ENCODE data around the gene SMPD4. TPM values are rescaled to one million over a fixed set of nuclear protein-coding genes. Genes with fewer than 3 reads are reported as not detected.
"Not testable (repeated sequence)": the region's sequence is repeated elsewhere in the genome, so short reads cannot be mapped to it uniquely, and the experiment has no call there.

SMPD4 gene
- total and polyA plus RNA-seq, 2 of the 4 experiments (the other 2 are of a cell fraction): 8.6 to 63.0 TPM

DNA sequence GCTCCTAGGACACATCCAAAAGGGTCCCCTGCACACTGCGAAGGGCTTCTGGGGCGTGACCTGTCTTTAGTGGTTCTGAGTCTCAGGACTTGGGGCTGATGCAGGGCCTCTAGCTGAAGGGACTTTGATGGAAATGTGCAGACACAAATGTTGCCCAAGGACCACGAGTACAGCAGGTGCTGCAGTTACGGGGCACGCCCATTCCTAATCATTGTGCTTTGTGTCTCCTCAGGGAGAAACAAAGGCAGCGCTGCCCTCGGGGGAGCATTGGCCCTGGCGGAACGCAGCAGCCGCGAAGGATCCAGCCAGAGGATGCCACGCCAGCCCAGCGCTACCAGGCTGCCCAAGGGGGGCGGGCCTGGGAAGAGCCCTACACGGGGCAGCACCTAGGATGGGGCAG lies 8.8 kb upstream of the SMPD4 start:
- H3K4me1 ChIP-seq (ENCODE audit: control insufficient read depth, insufficient read depth, low read length): no peaks in the 10 kb centered on the region
- H3K27me3 ChIP-seq (ENCODE audit: control insufficient read depth, insufficient read depth, low read length): no peaks in the 10 kb centered on the region
- POLR2A ChIA-PET (ENCODE audit: unreplicated experiment): no interaction called here
- no peak overlapping the region for H2BK20ac ChIP-seq (ENCODE audit: low read depth, low read length)
- no peaks in the 10 kb centered on the region for H3K9me3 ChIP-seq (ENCODE audit: control insufficient read depth, insufficient read depth, low read length)
- H3K4me3 ChIP-seq (ENCODE audit: insufficient read depth, low read depth, low read length): no peak overlapping the region
- no TSS peak for BruUV-seq (replicated peaks)
- H3K4me2 ChIP-seq (ENCODE audit: low read depth, low read length): no peak overlapping the region
- H3K79me1 ChIP-seq (ENCODE audit: low read depth in 1 of 2, low read length in 2 of 2): peaks cover 3 to 9% of the 10 kb centered on the region in 2 experiments; a peak in 2 of 4 replicates
- H4K91ac ChIP-seq (ENCODE audit: insufficient read depth, low read depth, low read length): no peak overlapping the region
- no peak overlapping the region for H3K14ac ChIP-seq (replicated peaks; ENCODE audit: low read depth, low read length)
- no peak overlapping the region for H2BK15ac ChIP-seq (ENCODE audit: low read depth, low read length)
- in situ Hi-C loops (cut with MboI; ENCODE audit: low sequenced_read_pairs) (no loop called here), dilution Hi-C loops (cut with HindIII; ENCODE audit: low sequenced_read_pairs, unreplicated experiment) (no loop called here), intact Hi-C loops (cut with micrococcal nuclease) (no loop called here)
- no peak for ATAC-seq (ENCODE audit: low read depth)
- no peaks in the 10 kb centered on the region for H3K9me1 ChIP-seq (ENCODE audit: insufficient read depth, low read length)
- TF ChIP-seq NFE2L2 (IDR thresholded peaks at IDR 0.05; ENCODE audit: low read depth, low read length) (no peak), POLR2A (IDR thresholded peaks at IDR 0.05; ENCODE audit: low read depth, low read length) (no peak), RFX5 (IDR thresholded peaks at IDR 0.05; ENCODE audit: low read depth, low read length) (no peak), ELK1 (IDR thresholded peaks at IDR 0.05; ENCODE audit: borderline replicate concordance, low read depth, low read length) (no peak), CTCF (conservative IDR thresholded peaks at IDR 0.05; ENCODE audit: low read depth, low read length) (no peak), CHD1 (IDR thresholded peaks at IDR 0.05; ENCODE audit: low read depth, low read length) (no peak), FOS (IDR thresholded peaks at IDR 0.05; ENCODE audit: low read depth, low read length) (no peak)
- H2AFZ ChIP-seq (replicated peaks; ENCODE audit: low read length, poor library complexity): no peak overlapping the region
- no peak overlapping the region for H4K8ac ChIP-seq (ENCODE audit: low read depth in 2 of 2, low read length in 2 of 2)
- no peak overlapping the region for H3K4ac ChIP-seq (ENCODE audit: low read depth, low read length)
- WGBS, 2 experiments (ENCODE audit: extremely low coverage in 2 of 2, insufficient read length in 1 of 2): 100% methylated on average over 6 of the region's 15 CpGs; no CpG with 5 or more reads in 1 of the 2 experiments
- H4K20me1 ChIP-seq (ENCODE audit: insufficient read depth, low read length): no peaks in the 10 kb centered on the region
- H2AK5ac ChIP-seq (ENCODE audit: low read depth, low read length): no peak overlapping the region
- H3K56ac ChIP-seq (ENCODE audit: extremely low read depth, insufficient read depth, low read length): no peak overlapping the region
- CTCF ChIA-PET: no interaction called here
- H2BK5ac ChIP-seq (ENCODE audit: low read depth, low read length, poor library complexity, severe bottlenecking): no peak overlapping the region
- H3K9ac ChIP-seq (ENCODE audit: low read depth, low read length): no peak overlapping the region
- no peak overlapping the region for H4K5ac ChIP-seq (ENCODE audit: low read depth, low read length)
- DNase-seq: no peak
- no peak overlapping the region for H3K18ac ChIP-seq (ENCODE audit: low read depth, low read length)
- H3K23ac ChIP-seq (ENCODE audit: low read depth, low read length): no peak overlapping the region
- H3K36me3 ChIP-seq (ENCODE audit: control insufficient read depth, insufficient read depth, low read length): peaks cover 10% of the 10 kb centered on the region
- no peak overlapping the region for H3K27ac ChIP-seq (ENCODE audit: insufficient read depth, low read length)
- no peak overlapping the region for H2BK120ac ChIP-seq (ENCODE audit: low read depth, low read length)
- no peak overlapping the region for H2AK9ac ChIP-seq (replicated peaks; ENCODE audit: low read depth, low read length, poor library complexity)

- H3K9me1 ChIP-seq (ENCODE audit: insufficient read depth, low read length); H2AK5ac ChIP-seq (ENCODE audit: low read depth, low read length); H3K9me3 ChIP-seq (ENCODE audit: control insufficient read depth, insufficient read depth, low read length); H2AFZ ChIP-seq (replicated peaks; ENCODE audit: low read length, poor library complexity); H2AK9ac ChIP-seq (replicated peaks; ENCODE audit: low read depth, low read length, poor library complexity); H3K4me2 ChIP-seq (ENCODE audit: low read depth, low read length); H2BK5ac ChIP-seq (ENCODE audit: low read depth, low read length, poor library complexity, severe bottlenecking); H4K8ac ChIP-seq (ENCODE audit: low read depth in 2 of 2, low read length in 2 of 2); BruUV-seq (replicated peaks); H2BK20ac ChIP-seq (ENCODE audit: low read depth, low read length); H3K27me3 ChIP-seq (ENCODE audit: control insufficient read depth, insufficient read depth, low read length); H3K14ac ChIP-seq (replicated peaks; ENCODE audit: low read depth, low read length); H2BK15ac ChIP-seq (ENCODE audit: low read depth, low read length); CTCF ChIA-PET; H4K20me1 ChIP-seq (ENCODE audit: insufficient read depth, low read length); H3K56ac ChIP-seq (ENCODE audit: extremely low read depth, insufficient read depth, low read length); ATAC-seq (ENCODE audit: low read depth); H4K5ac ChIP-seq (ENCODE audit: low read depth, low read length); H3K18ac ChIP-seq (ENCODE audit: low read depth, low read length); H3K4me3 ChIP-seq (ENCODE audit: insufficient read depth, low read depth, low read length); H3K23ac ChIP-seq (ENCODE audit: low read depth, low read length); intact Hi-C loops (cut with micrococcal nuclease); H2BK120ac ChIP-seq (ENCODE audit: low read depth, low read length); H3K9ac ChIP-seq (ENCODE audit: low read depth, low read length); DNase-seq; POLR2A ChIA-PET (ENCODE audit: unreplicated experiment); H3K4ac ChIP-seq (ENCODE audit: low read depth, low read length); dilution Hi-C loops (cut with HindIII; ENCODE audit: low sequenced_read_pairs, unreplicated experiment); H3K27ac ChIP-seq (ENCODE audit: insufficient read depth, low read length); H4K91ac ChIP-seq (ENCODE audit: insufficient read depth, low read depth, low read length); in situ Hi-C loops (cut with MboI; ENCODE audit: low sequenced_read_pairs); H3K4me1 ChIP-seq (ENCODE audit: control insufficient read depth, insufficient read depth, low read length): not testable (repeated sequence)
- WGBS, 2 experiments (ENCODE audit: extremely low coverage in 2 of 2, insufficient read length in 1 of 2): no CpG with 5 or more reads among the region's 4 CpGs
- peaks cover 8 to 17% of the 10 kb centered on the region in 2 experiments; a peak in 3 of 4 replicates for H3K79me1 ChIP-seq (ENCODE audit: low read depth in 1 of 2, low read length in 2 of 2)
- H3K36me3 ChIP-seq (ENCODE audit: control insufficient read depth, insufficient read depth, low read length): peaks cover 15% of the 10 kb centered on the region
These were observed 7.6 kb upstream of the SMPD4 start for GRCh38 chr2:130188958-130189357.

Measured in IMR-90 (cell line).